Glutamatergic neuron (in vitro differentiated cells): ENCODE measurements around the gene CREB5. TPM values are rescaled to one million over a fixed set of nuclear protein-coding genes. Genes with fewer than 3 reads are reported as not detected.

Experiments
- DNase-seq: peaks from one replicate; pipeline ENCODE4 v3.0.0; 2022
- H3K27ac Mint-ChIP-seq: one replicate; pipeline ENCODE4 v1.8.0; 2020; ENCODE audit warnings: mild to moderate bottlenecking, mixed read lengths, inconsistent platforms; ENCODE audit not compliant: unreplicated experiment
- H3K27me3 Mint-ChIP-seq: one replicate; pipeline ENCODE4 v1.8.0; 2020; ENCODE audit warnings: mild to moderate bottlenecking, moderate library complexity, mixed read lengths, inconsistent platforms; ENCODE audit not compliant: unreplicated experiment
- H3K36me3 Mint-ChIP-seq: one replicate; pipeline ENCODE4 v1.8.0; 2020; ENCODE audit warnings: mild to moderate bottlenecking, mixed read lengths, inconsistent platforms; ENCODE audit not compliant: unreplicated experiment
- H3K4me1 Mint-ChIP-seq: one replicate; pipeline ENCODE4 v1.8.0; 2020; ENCODE audit warnings: mild to moderate bottlenecking, low read depth, mixed read lengths, inconsistent platforms; ENCODE audit not compliant: unreplicated experiment
- H3K4me3 Mint-ChIP-seq: one replicate; pipeline ENCODE4 v1.8.0; 2020; ENCODE audit warnings: mild to moderate bottlenecking, mixed read lengths, inconsistent platforms; ENCODE audit not compliant: unreplicated experiment
- H3K9me3 Mint-ChIP-seq: one replicate; pipeline ENCODE4 v1.8.0; 2020; ENCODE audit warnings: mild to moderate bottlenecking, moderate library complexity, mixed read lengths, inconsistent platforms; ENCODE audit not compliant: unreplicated experiment
- CTCF ChIP-seq: fragments of 200-600 bp; sonication (generic); IDR thresholded peaks from one replicate; pipeline ENCODE4 v1.5.0; 2021; ENCODE audit not compliant: partially characterized antibody, unreplicated experiment
- total RNA-seq: library from RNA; stranded (reverse); fragmentation: NEBNext Ultra II Directional; extraction: Animal tissue kit (Norgen Biotek cat#: 25700); gene quantifications from one replicate; pipeline ENCODE4 v1.2.1, GENCODE V29; 2021; ENCODE audit not compliant: unreplicated experiment

Gene CREB5
- total RNA-seq, 1 donor from 2014 or later: 50.4 TPM

DNA sequence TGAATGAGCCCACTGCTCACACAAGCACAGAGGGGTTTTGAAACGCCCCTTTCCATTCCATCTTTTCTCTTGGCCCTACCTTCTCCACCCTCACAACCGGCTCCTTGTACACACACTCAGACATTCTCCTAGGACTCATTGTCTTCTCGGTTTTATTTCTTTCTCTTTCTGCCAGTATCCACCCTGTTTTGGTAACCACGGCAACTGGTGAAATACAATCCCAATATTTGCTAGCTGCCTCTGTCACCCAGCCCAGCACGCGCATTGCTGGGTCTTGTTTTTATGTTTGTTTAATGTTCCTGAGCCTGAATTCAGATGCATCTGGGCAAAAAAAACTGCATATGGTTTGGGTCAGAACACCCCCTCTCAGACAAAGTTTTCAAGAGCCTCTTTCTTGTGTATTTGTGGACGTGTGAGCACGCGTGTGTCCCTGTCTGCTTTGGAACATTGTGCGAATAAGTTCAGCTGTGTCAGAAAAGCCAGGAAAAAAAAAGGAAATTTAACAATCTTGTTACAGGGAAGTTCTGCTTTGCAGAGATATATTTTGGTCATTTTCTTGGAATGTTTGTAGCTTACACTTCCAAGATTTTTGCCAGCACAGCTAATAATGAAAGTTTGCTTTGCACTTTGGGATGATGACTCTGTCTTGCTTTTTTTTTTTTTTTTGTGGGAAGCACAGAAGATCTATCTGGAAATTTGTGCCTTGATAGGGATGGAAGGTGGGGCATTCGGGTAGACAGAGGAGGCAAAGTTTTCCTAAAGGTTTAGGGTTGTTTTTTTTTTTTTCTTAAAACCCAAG, 320.0 kb downstream of the CREB5 start:
- peak overlapping the region; percentile 5 for H3K27ac Mint-ChIP-seq

GRCh38 chr7:28733035-28733434, 320.7 kb downstream of the CREB5 start:
- Mint-ChIP-seq H3K4me3 (no peak overlapping the region), H3K27me3 (no peaks in the 10 kb centered on the region), H3K27ac (no peak overlapping the region), H3K4me1 (peaks cover 7% of the 10 kb centered on the region), H3K36me3 (no peaks in the 10 kb centered on the region), H3K9me3 (peaks cover 2% of the 10 kb centered on the region)
- no peak for DNase-seq
- no peak for TF ChIP-seq CTCF

More for the DNA sequence above, 320.0 kb downstream of the CREB5 start:
- H3K4me1 Mint-ChIP-seq: peaks cover 9% of the 10 kb centered on the region
- H3K27me3 Mint-ChIP-seq: no peaks in the 10 kb centered on the region
- no peak overlapping the region for H3K4me3 Mint-ChIP-seq
- no peaks in the 10 kb centered on the region for H3K36me3 Mint-ChIP-seq
- peaks cover 4% of the 10 kb centered on the region for H3K9me3 Mint-ChIP-seq
- no peak for TF ChIP-seq CTCF
- no peak for DNase-seq

GRCh38 chr7:28738412-28738811, 326.1 kb downstream of the CREB5 start:
- Mint-ChIP-seq H3K4me1 (peaks cover 25% of the 10 kb centered on the region), H3K9me3 (no peaks in the 10 kb centered on the region)

DNA sequence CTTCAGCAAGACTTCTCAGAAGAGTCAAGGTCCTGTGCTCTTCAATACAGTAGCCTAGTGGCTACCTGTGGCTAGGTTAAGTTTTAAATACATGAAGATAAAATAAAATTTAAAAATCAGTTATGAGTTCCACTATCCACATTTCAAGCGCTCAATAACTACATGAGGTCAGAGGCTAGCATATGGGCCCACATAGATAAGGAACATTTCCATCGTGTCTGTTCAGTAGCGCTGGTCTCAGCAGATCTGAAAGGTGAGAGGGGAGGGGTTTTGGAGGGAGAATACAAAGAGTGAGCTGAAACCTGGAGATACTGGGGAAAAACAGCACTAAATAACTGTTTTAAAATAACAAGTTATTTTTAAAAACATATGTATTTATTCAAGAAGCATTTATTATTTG, 326.8 kb downstream of the CREB5 start:
- no peak for DNase-seq
- Mint-ChIP-seq H3K4me1 (peaks cover 25% of the 10 kb centered on the region), H3K27ac (no peak overlapping the region), H3K36me3 (peaks cover 4% of the 10 kb centered on the region), H3K27me3 (no peaks in the 10 kb centered on the region), H3K9me3 (no peaks in the 10 kb centered on the region), H3K4me3 (no peak overlapping the region)
- no peak for TF ChIP-seq CTCF

More at GRCh38 chr7:28738412-28738811, 326.1 kb downstream of the CREB5 start:
- peak overlapping the region; percentile 28 for H3K27ac Mint-ChIP-seq
- H3K4me3 Mint-ChIP-seq: no peak overlapping the region
- DNase-seq: no peak
- no peak for TF ChIP-seq CTCF
- no peaks in the 10 kb centered on the region for H3K27me3 Mint-ChIP-seq
- peaks cover 4% of the 10 kb centered on the region for H3K36me3 Mint-ChIP-seq

GRCh38 chr7:28739826-28740225, 327.5 kb downstream of the CREB5 start:
- DNase-seq: no peak
- peaks cover 25% of the 10 kb centered on the region for H3K4me1 Mint-ChIP-seq

More at GRCh38 chr7:28739826-28740225, 327.5 kb downstream of the CREB5 start:
- peak overlapping the region; percentile 7 for H3K4me3 Mint-ChIP-seq
- peaks cover 4% of the 10 kb centered on the region for H3K36me3 Mint-ChIP-seq
- no peaks in the 10 kb centered on the region for H3K9me3 Mint-ChIP-seq
- no peak overlapping the region for H3K27ac Mint-ChIP-seq
- no peak for TF ChIP-seq CTCF
- H3K27me3 Mint-ChIP-seq: no peaks in the 10 kb centered on the region
